HFFc6 (cell line): Measurements from ENCODE around the gene PKN3. TPM values are rescaled to one million over a fixed set of nuclear protein-coding genes. Genes with fewer than 3 reads are reported as not detected.
"Not testable (repeated sequence)": the region's sequence is repeated elsewhere in the genome, so short reads cannot be mapped to it uniquely, and the experiment has no call there.

Experiments used
- DNase-seq: peaks from one replicate; pipeline ENCODE4 v3.0.0-alpha.2; 2018
- H3K27ac Mint-ChIP-seq: 2 replicates; pipeline ENCODE4 v1.8.0; 2020; ENCODE audit warnings: mild to moderate bottlenecking, mixed read lengths
- H3K27me3 Mint-ChIP-seq: 2 replicates; pipeline ENCODE4 v1.8.0; 2021; ENCODE audit warnings: mild to moderate bottlenecking, moderate library complexity, mixed read lengths; ENCODE audit not compliant: insufficient read depth
- H3K36me3 Mint-ChIP-seq: 2 replicates; pipeline ENCODE4 v1.8.0; 2021; ENCODE audit warnings: low read depth, mixed read lengths
- H3K4me1 Mint-ChIP-seq: 2 replicates; pipeline ENCODE4 v1.8.0; 2020; ENCODE audit warnings: low read depth, mixed read lengths
- H3K4me3 Mint-ChIP-seq: 2 replicates; pipeline ENCODE4 v1.8.0; 2020; ENCODE audit warnings: mild to moderate bottlenecking, moderate library complexity, mixed read lengths
- H3K9me3 Mint-ChIP-seq: 2 replicates; pipeline ENCODE4 v1.8.0; 2020; ENCODE audit warnings: mild to moderate bottlenecking, mixed read lengths
- CTCF ChIP-seq: fragments of 200-600 bp; sonication (generic); IDR thresholded peaks from 2 replicates; pipeline ENCODE4 v1.5.0; 2021; ENCODE audit warnings: antibody characterized with exemption, mild to moderate bottlenecking
- total RNA-seq, 6 experiments: library from RNA; stranded (reverse); fragmentation: NEBNext Ultra II Directional; extraction: Animal tissue kit (Norgen Biotek cat#: 25700); gene quantifications; 2 replicates in 1 of 6; 3 replicates in 5 of 6; pipeline ENCODE4 v1.2.3, GENCODE V29; 2021

PKN3 gene
- total RNA-seq, 6 experiments from 2014 or later, result 1.9 to 5.6 (median 3.5) TPM

GRCh38 chr9:128694344-128694743 lies 8.0 kb upstream of the PKN3 start:
- Mint-ChIP-seq H3K4me3 (no peak overlapping the region), H3K27me3 (peaks cover 3% of the 10 kb centered on the region), H3K4me1 (peaks cover 29% of the 10 kb centered on the region), H3K36me3 (peaks cover 45% of the 10 kb centered on the region), H3K9me3 (no peaks in the 10 kb centered on the region), H3K27ac (no peak overlapping the region; the same call in 1 of the 2 replicates)
- TF ChIP-seq CTCF, result no peak
- DNase-seq, result no peak

- H3K4me3 Mint-ChIP-seq, result no peak overlapping the region
- no peak for TF ChIP-seq CTCF
- peak overlapping the region; percentile 60; the same call in 1 of the 2 replicates for H3K27ac Mint-ChIP-seq
- H3K4me1 Mint-ChIP-seq, result peaks cover 18% of the 10 kb centered on the region
- no peak for DNase-seq
- H3K9me3 Mint-ChIP-seq, result no peaks in the 10 kb centered on the region
- peaks cover under 1% of the 10 kb centered on the region; the same call in 1 of the 2 replicates for H3K27me3 Mint-ChIP-seq
- H3K36me3 Mint-ChIP-seq, result peaks cover 28% of the 10 kb centered on the region
Measured at GRCh38 chr9:128696923-128697707, 5.2 kb upstream of the PKN3 start.

GRCh38 chr9:128699096-128699795 lies 3.1 kb upstream of the PKN3 start:
- H3K27me3 Mint-ChIP-seq, DNase-seq, H3K4me3 Mint-ChIP-seq, H3K27ac Mint-ChIP-seq, H3K9me3 Mint-ChIP-seq: not testable (repeated sequence)
- Mint-ChIP-seq H3K36me3 (peaks cover 18% of the 10 kb centered on the region), H3K4me1 (peaks cover 12% of the 10 kb centered on the region)

- H3K4me1 Mint-ChIP-seq, result peaks cover 12% of the 10 kb centered on the region
- DNase-seq, result no peak
- H3K27me3 Mint-ChIP-seq, result peaks cover 1% of the 10 kb centered on the region; the same call in 1 of the 2 replicates
- TF ChIP-seq CTCF, result no peak
- 0 out of 2 replicates have a peak overlapping the region, but pooled peaks have one; percentile 9 for H3K4me3 Mint-ChIP-seq
- no peaks in the 10 kb centered on the region for H3K9me3 Mint-ChIP-seq
- H3K27ac Mint-ChIP-seq, result no peak overlapping the region
- peaks cover 2% of the 10 kb centered on the region for H3K36me3 Mint-ChIP-seq
Measured at GRCh38 chr9:128701227-128701854, 962 bp upstream of the PKN3 start.

- Mint-ChIP-seq H3K9me3 (no peaks in the 10 kb centered on the region), H3K27ac (peak overlapping the region; percentile 43), H3K4me1 (no peaks in the 10 kb centered on the region), H3K36me3 (no peaks in the 10 kb centered on the region), H3K27me3 (peaks cover 1% of the 10 kb centered on the region; the same call in 1 of the 2 replicates), H3K4me3 (peak overlapping the region; percentile 80)
- no peak for DNase-seq
- no peak for TF ChIP-seq CTCF
Measured at GRCh38 chr9:128702949-128703615, 779 bp downstream of the PKN3 start.
